Stomach (tissue), 9 donors: Measurements from ENCODE around the gene STXBP3. TPM values are rescaled to one million over a fixed set of nuclear protein-coding genes. Genes with fewer than 3 reads are reported as not detected.
A peak's percentile ranks its signal among the peaks of the same experiment; 100 is the strongest.

Experiments used
- DNase-seq, 2 donors: peaks; one replicate each; pipeline versions ENCODE4 v3.0.0 to v3.0.0-alpha.2; 2013 to 2019
- H3K27ac ChIP-seq, 5 donors: fragments of 200-600 bp in 4 of 5; sonication (generic) in 4 of 5; one replicate each; pipeline ENCODE4 v1.5.1; 2013 to 2019; ENCODE audit warnings: mild to moderate bottlenecking in 1 of 5, moderate library complexity in 1 of 5
- H3K27me3 ChIP-seq, 3 donors: fragments of 200-600 bp; sonication (generic); one replicate each; pipeline ENCODE4 v1.5.1; 2017 to 2019; ENCODE audit warnings: mixed run types in 1 of 3
- H3K36me3 ChIP-seq, 4 donors: fragments of 200-600 bp; sonication (generic); 1 replicate in 3 of 4; 2 replicates in 1 of 4; pipeline ENCODE4 v1.5.1; 2016 to 2019
- H3K4me1 ChIP-seq, 4 donors: fragments of 200-600 bp; sonication (generic); one replicate each; pipeline ENCODE4 v1.5.1; 2016 to 2019
- H3K4me3 ChIP-seq, 4 donors: fragments of 200-600 bp; sonication (generic) in 3 of 4; one replicate each; pipeline ENCODE4 v1.5.1; 2016 to 2019; ENCODE audit warnings: mild to moderate bottlenecking in 1 of 4
- H3K9me3 ChIP-seq, 4 donors: fragments of 200-600 bp; sonication (generic); one replicate each; pipeline ENCODE4 v1.5.1; 2016 to 2019
- EP300 ChIP-seq: sonication (generic); formaldehyde crosslinking; IDR thresholded peaks from one replicate; pipeline ENCODE4 v1.6.1; 2017; ENCODE audit warnings: antibody characterized with exemption
- POLR2A ChIP-seq, 4 donors: fragments of 450-650 bp; IDR thresholded peaks; one replicate each; pipeline ENCODE4 v1.6.1; 2016; ENCODE audit warnings: antibody characterized with exemption in 4 of 4, control low read depth in 2 of 4, mild to moderate bottlenecking in 1 of 4, moderate library complexity in 1 of 4
- POLR2AphosphoS5 ChIP-seq, 3 donors: sonication (generic); formaldehyde crosslinking; IDR thresholded peaks; one replicate each; pipeline ENCODE4 v1.6.1; 2016; ENCODE audit warnings: antibody characterized with exemption in 3 of 3
- WGBS, 5 donors: extraction: QIAGEN DNeasy Blood & Tissue Kit in 3 of 5; methylation state at CpG; one replicate each; pipeline versions ENCODE4 v1.1.5 to v1.1.7; 2013 to 2018; 5-methylcytosine and 5-hydroxymethylcytosine counted together
- intact Hi-C: fragments of 100-400 bp; cut with DNase I; formaldehyde crosslinking; loops from one replicate; pipeline ENCODE4 v1.15.1; 2023; ENCODE audit warnings: low total_unique reads
- polyA plus RNA-seq, 3 donors: library from polyadenylated mRNA; stranded (reverse); fragments of 200-250 nt; gene quantifications; one replicate each; pipeline ENCODE4 v1.2.3, GENCODE V29; 2013
- total RNA-seq, 5 donors: library from RNA; depleted of rRNA; stranded (reverse); fragments of >200 nt; gene quantifications; one replicate each; pipeline versions ENCODE4 v1.1.0 to v1.2.3, GENCODE V29; 2014 to 2016
- TF ChIP-seq, protein P1 (sequence below), 7 experiments: fragments of 450-650 bp in 4 of 7; fragments of 200-600 bp in 3 of 7; sonication (generic) in 3 of 7; IDR thresholded peaks; one replicate each; pipeline ENCODE4 v1.5.1; 2016 to 2019; ENCODE audit warnings: antibody characterized with exemption in 7 of 7, control low read depth in 2 of 7, mild to moderate bottlenecking in 1 of 7
- donor health status: healthy with polysubstance abuse.
- donor health status: Bipolar disorder and iron deficiency.
- donor health status: healthy.

The STXBP3 gene
- total and polyA plus RNA-seq, 8 donors: 11.7 to 170 (median 30.8) TPM

DNA sequence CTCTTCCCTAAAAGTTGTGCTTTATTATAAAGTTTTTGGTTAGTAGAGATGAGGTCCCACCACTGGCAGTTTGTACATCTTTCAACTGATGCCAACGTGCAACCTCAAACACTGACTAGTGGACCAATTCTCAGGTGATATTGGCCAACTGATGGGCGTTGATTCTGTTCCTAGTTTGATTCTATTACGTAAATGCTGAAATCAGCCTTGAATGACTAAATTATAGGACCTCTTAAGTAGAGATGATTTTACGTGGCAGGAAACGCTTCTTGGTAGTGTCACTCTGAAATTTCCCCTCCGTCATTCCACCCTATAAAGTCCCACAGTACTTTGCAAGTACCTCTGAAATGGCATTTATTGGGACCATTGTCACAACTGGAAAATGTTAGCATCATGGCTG lies 42.5 kb upstream of the STXBP3 start:
- H3K36me3 ChIP-seq: peaks cover 14 to 36% (median 33%) of the 10 kb centered on the region in 4 donors
- H3K27ac ChIP-seq: no peak overlapping the region
- intact Hi-C loops: no loop called here
- H3K27me3 ChIP-seq: no peaks in the 10 kb centered on the region
- H3K9me3 ChIP-seq: no peaks in the 10 kb centered on the region
- DNase-seq: no peak
- no peak for TF ChIP-seq EP300
- TF ChIP-seq, protein P1, sequence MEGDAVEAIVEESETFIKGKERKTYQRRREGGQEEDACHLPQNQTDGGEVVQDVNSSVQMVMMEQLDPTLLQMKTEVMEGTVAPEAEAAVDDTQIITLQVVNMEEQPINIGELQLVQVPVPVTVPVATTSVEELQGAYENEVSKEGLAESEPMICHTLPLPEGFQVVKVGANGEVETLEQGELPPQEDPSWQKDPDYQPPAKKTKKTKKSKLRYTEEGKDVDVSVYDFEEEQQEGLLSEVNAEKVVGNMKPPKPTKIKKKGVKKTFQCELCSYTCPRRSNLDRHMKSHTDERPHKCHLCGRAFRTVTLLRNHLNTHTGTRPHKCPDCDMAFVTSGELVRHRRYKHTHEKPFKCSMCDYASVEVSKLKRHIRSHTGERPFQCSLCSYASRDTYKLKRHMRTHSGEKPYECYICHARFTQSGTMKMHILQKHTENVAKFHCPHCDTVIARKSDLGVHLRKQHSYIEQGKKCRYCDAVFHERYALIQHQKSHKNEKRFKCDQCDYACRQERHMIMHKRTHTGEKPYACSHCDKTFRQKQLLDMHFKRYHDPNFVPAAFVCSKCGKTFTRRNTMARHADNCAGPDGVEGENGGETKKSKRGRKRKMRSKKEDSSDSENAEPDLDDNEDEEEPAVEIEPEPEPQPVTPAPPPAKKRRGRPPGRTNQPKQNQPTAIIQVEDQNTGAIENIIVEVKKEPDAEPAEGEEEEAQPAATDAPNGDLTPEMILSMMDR (IDR thresholded peaks at IDR 0.05): no peak
- TF ChIP-seq POLR2A (IDR thresholded peaks at IDR 0.05): no peak
- TF ChIP-seq POLR2AphosphoS5 (IDR thresholded peaks at IDR 0.05): no peak
- H3K4me3 ChIP-seq: no peak overlapping the region
- 60 to 75% (median 69%) methylated on average over 6 of the region's 6 CpGs for WGBS, 5 donors
- H3K4me1 ChIP-seq: peaks cover 0 to 16% (median 9%) of the 10 kb centered on the region in 4 donors

DNA sequence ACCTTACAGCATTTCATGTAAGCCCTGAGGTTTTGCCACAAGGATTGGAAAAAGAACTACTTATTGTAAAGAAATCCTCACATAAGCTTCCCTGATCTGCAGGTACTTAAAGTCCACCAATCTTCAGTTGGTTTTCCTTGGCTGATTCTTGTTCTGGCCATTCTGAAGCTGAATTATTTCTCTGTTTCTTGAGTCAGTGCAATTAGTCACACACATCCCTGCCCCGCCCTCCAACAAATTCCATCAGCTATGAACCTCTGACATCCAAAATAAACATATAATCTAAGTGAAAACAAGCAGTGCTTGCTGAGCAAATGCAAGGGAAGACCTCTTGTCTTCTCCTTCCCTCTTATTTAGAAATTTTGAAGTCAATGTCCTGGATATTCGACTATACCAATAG lies 42.0 kb upstream of the STXBP3 start:
- 24 to 45% (median 36%) methylated on average over 2 of the region's 2 CpGs for WGBS, 5 donors
- Histone ChIP-seq H3K4me1 (peaks cover 0 to 16% (median 9%) of the 10 kb centered on the region in 4 donors), H3K4me3 (no peak overlapping the region), H3K27ac (no peak overlapping the region), H3K36me3 (peaks cover 10 to 30% (median 27%) of the 10 kb centered on the region in 4 donors), H3K9me3 (no peaks in the 10 kb centered on the region), H3K27me3 (peaks cover 0 to 4% (median 0%) of the 10 kb centered on the region in 3 donors)
- intact Hi-C loops: no loop called here
- DNase-seq: no peak
- TF ChIP-seq, protein P1 (IDR thresholded peaks at IDR 0.05): no peak
- TF ChIP-seq POLR2AphosphoS5 (IDR thresholded peaks at IDR 0.05) (no peak), EP300 (no peak), POLR2A (IDR thresholded peaks at IDR 0.05) (no peak)

DNA sequence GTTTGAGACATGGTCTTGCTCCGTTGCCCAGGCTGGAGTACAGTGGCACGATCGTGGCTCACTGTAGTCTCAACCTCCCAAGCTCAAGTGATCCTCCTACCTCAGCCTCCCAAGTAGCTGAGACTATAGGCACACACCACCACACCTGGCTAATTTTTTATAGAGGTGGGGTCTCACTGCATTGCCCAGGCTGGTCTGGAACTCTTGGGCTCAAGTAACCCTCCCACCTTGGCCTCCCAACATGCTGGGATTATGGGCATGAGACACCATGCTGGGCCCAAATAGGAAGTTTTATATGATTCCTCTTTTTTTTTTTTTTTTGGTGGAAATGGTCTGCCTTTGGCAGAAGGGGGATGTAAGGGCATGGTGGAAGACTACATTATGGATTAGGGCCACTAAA lies 39.8 kb upstream of the STXBP3 start:
- intact Hi-C loops: no loop called here
- H3K9me3 ChIP-seq: no peaks in the 10 kb centered on the region
- WGBS, 5 donors: 88 to 91% (median 90%) methylated on average over 3 of the region's 3 CpGs
- H3K27me3 ChIP-seq: peaks cover 0 to 4% (median 0%) of the 10 kb centered on the region in 3 donors
- H3K36me3 ChIP-seq: peaks cover 0 to 9% (median 6%) of the 10 kb centered on the region in 4 donors
- H3K27ac ChIP-seq: no peak overlapping the region
- H3K4me3 ChIP-seq: no peak overlapping the region
- DNase-seq: no peak
- TF ChIP-seq POLR2AphosphoS5 (IDR thresholded peaks at IDR 0.05) (no peak), EP300 (no peak), POLR2A (IDR thresholded peaks at IDR 0.05) (no peak)
- TF ChIP-seq, protein P1 (IDR thresholded peaks at IDR 0.05): no peak
- peaks cover 0 to 16% (median 9%) of the 10 kb centered on the region in 4 donors for H3K4me1 ChIP-seq

DNA sequence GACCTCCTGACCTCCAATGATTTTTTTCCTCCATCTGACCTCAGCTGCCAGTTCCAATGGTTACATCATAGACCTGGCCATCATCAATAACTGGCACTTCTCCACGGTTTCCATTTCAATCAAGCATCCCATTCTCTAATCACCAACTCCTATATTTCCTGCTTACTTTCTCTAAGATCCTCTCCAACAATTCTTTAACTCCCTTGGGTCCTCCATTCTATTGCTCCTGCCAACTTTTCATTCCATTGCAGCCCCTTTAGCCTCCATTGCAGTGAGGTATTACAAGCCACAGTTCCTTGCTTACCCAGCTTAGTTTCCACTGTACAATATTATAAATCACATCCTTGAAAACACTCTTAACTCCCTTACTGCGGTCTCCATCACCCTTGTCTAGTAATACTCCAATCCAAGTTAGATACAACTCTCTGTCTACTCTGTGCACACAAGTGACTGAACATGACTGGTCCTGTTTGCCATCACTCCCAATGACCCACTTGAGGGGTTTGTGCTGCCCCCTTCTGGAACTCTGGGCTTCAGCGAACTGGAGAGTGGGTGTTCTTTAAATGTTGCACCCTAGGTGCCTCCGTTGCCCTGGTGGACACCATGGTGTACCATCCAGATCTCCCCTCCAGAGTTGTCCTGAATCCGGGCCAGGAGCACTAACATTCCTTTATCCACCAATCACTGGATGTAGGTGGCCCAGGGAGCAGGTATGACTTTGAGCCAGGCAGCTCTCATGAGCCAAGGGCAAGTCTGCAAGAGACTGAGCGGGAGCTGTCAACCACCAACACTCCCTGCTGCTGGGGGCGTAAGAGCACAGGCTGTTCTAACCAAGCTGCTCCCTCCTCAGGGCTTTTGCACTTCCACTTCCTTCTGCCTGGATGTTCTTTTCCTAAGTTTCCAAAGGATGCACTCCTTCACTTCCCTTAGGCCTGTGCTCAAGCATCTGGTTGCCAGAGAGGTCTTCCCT lies 37.5 kb upstream of the STXBP3 start:
- H3K27me3 ChIP-seq: peaks cover 0 to 8% (median 0%) of the 10 kb centered on the region in 3 donors
- peak in 1 of 2 donors; percentile 29 for DNase-seq
- intact Hi-C loops: no loop called here
- WGBS, 5 donors: 66 to 81% (median 71%) methylated on average over 7 of the region's 7 CpGs
- no peaks in the 10 kb centered on the region for H3K36me3 ChIP-seq
- no peak overlapping the region for H3K4me3 ChIP-seq
- TF ChIP-seq, protein P1 (IDR thresholded peaks at IDR 0.05): no peak
- TF ChIP-seq POLR2A (IDR thresholded peaks at IDR 0.05) (no peak), POLR2AphosphoS5 (IDR thresholded peaks at IDR 0.05) (no peak), EP300 (no peak)
- H3K4me1 ChIP-seq: peaks cover 0 to 14% (median 8%) of the 10 kb centered on the region in 4 donors
- no peak overlapping the region for H3K27ac ChIP-seq
- no peaks in the 10 kb centered on the region for H3K9me3 ChIP-seq
